ENCODE results near the gene SMIM43. TPM values are rescaled to one million over a fixed set of nuclear protein-coding genes. Genes with fewer than 3 reads are reported as not detected.

SMIM43 gene
- total and polyA plus RNA-seq, 9 of the 15 experiments (the other 6 are each of a cell fraction or from before 2014, with no cell fraction given), result not detected

DNA sequence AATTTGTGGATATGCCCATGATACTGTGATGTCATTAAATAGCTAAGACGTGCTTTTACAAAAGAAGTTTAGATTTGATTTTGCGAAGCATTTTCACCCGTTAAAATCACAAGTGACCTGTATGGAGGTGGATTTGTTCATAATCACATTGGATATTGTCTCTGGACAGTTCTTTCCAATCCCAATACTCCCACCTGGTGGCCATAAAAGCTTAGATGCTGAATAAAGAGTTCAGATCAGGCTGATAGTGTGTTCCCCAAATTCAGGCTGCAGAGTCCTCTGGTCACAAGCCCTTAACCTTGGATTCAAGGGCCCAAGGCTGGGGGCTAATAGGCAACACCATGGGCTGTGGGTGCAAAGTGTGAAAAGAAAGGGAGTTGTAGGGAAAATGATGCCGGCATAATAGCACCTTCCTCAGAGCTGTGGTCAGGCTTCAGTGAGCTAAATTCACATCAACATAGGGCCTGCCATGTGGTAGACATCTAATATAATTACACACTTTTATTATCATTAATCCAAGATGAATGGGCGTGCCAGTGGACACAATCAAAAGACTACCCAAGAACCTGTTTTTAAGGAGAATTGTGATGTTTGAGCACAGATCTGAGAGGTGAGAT, 28.1 kb downstream of the SMIM43 start (continued):
- TF ChIP-seq ATF1 (CRISPR knock-in tag; IDR thresholded peaks at IDR 0.05), result no peak
- no peak for TF ChIP-seq ATF1 (tag; IDR thresholded peaks at IDR 0.05)
- TF ChIP-seq ZNF23 (CRISPR knock-in tag; IDR thresholded peaks at IDR 0.05), result no peak
- TF ChIP-seq ZNF24 (IDR thresholded peaks at IDR 0.05), result no peak
- TF ChIP-seq, protein P1, sequence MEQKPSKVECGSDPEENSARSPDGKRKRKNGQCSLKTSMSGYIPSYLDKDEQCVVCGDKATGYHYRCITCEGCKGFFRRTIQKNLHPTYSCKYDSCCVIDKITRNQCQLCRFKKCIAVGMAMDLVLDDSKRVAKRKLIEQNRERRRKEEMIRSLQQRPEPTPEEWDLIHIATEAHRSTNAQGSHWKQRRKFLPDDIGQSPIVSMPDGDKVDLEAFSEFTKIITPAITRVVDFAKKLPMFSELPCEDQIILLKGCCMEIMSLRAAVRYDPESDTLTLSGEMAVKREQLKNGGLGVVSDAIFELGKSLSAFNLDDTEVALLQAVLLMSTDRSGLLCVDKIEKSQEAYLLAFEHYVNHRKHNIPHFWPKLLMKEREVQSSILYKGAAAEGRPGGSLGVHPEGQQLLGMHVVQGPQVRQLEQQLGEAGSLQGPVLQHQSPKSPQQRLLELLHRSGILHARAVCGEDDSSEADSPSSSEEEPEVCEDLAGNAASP (IDR thresholded peaks at IDR 0.05), result no peak
- TF ChIP-seq STAT5B (CRISPR knock-in tag; IDR thresholded peaks at IDR 0.05), result no peak
- TF ChIP-seq, protein P2, sequence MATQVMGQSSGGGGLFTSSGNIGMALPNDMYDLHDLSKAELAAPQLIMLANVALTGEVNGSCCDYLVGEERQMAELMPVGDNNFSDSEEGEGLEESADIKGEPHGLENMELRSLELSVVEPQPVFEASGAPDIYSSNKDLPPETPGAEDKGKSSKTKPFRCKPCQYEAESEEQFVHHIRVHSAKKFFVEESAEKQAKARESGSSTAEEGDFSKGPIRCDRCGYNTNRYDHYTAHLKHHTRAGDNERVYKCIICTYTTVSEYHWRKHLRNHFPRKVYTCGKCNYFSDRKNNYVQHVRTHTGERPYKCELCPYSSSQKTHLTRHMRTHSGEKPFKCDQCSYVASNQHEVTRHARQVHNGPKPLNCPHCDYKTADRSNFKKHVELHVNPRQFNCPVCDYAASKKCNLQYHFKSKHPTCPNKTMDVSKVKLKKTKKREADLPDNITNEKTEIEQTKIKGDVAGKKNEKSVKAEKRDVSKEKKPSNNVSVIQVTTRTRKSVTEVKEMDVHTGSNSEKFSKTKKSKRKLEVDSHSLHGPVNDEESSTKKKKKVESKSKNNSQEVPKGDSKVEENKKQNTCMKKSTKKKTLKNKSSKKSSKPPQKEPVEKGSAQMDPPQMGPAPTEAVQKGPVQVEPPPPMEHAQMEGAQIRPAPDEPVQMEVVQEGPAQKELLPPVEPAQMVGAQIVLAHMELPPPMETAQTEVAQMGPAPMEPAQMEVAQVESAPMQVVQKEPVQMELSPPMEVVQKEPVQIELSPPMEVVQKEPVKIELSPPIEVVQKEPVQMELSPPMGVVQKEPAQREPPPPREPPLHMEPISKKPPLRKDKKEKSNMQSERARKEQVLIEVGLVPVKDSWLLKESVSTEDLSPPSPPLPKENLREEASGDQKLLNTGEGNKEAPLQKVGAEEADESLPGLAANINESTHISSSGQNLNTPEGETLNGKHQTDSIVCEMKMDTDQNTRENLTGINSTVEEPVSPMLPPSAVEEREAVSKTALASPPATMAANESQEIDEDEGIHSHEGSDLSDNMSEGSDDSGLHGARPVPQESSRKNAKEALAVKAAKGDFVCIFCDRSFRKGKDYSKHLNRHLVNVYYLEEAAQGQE (IDR thresholded peaks at IDR 0.05; ENCODE audit: borderline replicate concordance), result peak; percentile 74
- TF ChIP-seq, protein P2 (CRISPR knock-in tag; IDR thresholded peaks at IDR 0.05; ENCODE audit: low read depth), result no peak
- TF ChIP-seq TFAM (CRISPR knock-in tag; conservative IDR thresholded peaks at IDR 0.05), result no peak
- no peak for TF ChIP-seq ZNF668 (CRISPR knock-in tag; IDR thresholded peaks at IDR 0.05)
- TF ChIP-seq ZNF212 (CRISPR knock-in tag; IDR thresholded peaks at IDR 0.05), result no peak
- TF ChIP-seq, protein P3, sequence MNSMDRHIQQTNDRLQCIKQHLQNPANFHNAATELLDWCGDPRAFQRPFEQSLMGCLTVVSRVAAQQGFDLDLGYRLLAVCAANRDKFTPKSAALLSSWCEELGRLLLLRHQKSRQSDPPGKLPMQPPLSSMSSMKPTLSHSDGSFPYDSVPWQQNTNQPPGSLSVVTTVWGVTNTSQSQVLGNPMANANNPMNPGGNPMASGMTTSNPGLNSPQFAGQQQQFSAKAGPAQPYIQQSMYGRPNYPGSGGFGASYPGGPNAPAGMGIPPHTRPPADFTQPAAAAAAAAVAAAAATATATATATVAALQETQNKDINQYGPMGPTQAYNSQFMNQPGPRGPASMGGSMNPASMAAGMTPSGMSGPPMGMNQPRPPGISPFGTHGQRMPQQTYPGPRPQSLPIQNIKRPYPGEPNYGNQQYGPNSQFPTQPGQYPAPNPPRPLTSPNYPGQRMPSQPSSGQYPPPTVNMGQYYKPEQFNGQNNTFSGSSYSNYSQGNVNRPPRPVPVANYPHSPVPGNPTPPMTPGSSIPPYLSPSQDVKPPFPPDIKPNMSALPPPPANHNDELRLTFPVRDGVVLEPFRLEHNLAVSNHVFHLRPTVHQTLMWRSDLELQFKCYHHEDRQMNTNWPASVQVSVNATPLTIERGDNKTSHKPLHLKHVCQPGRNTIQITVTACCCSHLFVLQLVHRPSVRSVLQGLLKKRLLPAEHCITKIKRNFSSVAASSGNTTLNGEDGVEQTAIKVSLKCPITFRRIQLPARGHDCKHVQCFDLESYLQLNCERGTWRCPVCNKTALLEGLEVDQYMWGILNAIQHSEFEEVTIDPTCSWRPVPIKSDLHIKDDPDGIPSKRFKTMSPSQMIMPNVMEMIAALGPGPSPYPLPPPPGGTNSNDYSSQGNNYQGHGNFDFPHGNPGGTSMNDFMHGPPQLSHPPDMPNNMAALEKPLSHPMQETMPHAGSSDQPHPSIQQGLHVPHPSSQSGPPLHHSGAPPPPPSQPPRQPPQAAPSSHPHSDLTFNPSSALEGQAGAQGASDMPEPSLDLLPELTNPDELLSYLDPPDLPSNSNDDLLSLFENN (IDR thresholded peaks at IDR 0.05; ENCODE audit: low read depth in 2 of 2, low read length in 2 of 2), result no peak
- TF ChIP-seq TAF7 (tag; IDR thresholded peaks at IDR 0.05), result no peak
- TF ChIP-seq, protein P4, sequence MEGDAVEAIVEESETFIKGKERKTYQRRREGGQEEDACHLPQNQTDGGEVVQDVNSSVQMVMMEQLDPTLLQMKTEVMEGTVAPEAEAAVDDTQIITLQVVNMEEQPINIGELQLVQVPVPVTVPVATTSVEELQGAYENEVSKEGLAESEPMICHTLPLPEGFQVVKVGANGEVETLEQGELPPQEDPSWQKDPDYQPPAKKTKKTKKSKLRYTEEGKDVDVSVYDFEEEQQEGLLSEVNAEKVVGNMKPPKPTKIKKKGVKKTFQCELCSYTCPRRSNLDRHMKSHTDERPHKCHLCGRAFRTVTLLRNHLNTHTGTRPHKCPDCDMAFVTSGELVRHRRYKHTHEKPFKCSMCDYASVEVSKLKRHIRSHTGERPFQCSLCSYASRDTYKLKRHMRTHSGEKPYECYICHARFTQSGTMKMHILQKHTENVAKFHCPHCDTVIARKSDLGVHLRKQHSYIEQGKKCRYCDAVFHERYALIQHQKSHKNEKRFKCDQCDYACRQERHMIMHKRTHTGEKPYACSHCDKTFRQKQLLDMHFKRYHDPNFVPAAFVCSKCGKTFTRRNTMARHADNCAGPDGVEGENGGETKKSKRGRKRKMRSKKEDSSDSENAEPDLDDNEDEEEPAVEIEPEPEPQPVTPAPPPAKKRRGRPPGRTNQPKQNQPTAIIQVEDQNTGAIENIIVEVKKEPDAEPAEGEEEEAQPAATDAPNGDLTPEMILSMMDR (IDR thresholded peaks at IDR 0.05 in 2 of 3, conservative IDR thresholded peaks at IDR 0.05 in 1 of 3; ENCODE audit: insufficient read depth in 2 of 3, low read depth in 1 of 3, low read length in 3 of 3), result peak; percentile 58 to 75 (median 75)
